ENCODE data around the gene GRM7.

DNA sequence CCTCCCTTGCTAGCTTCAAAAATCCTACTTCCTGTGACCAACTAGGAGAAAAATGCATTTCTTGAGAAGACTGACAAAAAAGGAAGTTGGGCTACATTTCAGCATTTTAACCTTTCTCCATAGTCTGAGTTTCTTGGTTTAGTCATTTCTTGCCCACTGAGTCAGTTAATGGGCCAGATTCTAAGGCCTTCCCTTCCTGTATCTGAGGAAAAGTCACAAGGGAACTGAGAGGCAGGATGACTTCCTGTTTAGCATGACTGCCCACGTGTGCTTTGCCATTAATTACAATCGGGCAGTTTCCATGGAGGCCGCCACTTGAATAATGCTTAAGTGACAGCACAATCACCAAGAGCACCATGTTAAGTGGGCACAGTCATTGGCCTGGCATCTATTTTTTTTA is 846.3 kb downstream of the GRM7 start:
- TF ChIP-seq TCF7L2 (IDR thresholded peaks at IDR 0.05; ENCODE audit: borderline replicate concordance, low read depth, low read length): no peak
- TF ChIP-seq, protein P1, sequence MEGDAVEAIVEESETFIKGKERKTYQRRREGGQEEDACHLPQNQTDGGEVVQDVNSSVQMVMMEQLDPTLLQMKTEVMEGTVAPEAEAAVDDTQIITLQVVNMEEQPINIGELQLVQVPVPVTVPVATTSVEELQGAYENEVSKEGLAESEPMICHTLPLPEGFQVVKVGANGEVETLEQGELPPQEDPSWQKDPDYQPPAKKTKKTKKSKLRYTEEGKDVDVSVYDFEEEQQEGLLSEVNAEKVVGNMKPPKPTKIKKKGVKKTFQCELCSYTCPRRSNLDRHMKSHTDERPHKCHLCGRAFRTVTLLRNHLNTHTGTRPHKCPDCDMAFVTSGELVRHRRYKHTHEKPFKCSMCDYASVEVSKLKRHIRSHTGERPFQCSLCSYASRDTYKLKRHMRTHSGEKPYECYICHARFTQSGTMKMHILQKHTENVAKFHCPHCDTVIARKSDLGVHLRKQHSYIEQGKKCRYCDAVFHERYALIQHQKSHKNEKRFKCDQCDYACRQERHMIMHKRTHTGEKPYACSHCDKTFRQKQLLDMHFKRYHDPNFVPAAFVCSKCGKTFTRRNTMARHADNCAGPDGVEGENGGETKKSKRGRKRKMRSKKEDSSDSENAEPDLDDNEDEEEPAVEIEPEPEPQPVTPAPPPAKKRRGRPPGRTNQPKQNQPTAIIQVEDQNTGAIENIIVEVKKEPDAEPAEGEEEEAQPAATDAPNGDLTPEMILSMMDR (tag by site-specific recombination; IDR thresholded peaks at IDR 0.05): no peak
- no peak for TF ChIP-seq ZNF114 (tag by site-specific recombination; IDR thresholded peaks at IDR 0.05)
- TF ChIP-seq TSHZ1 (tag by site-specific recombination; IDR thresholded peaks at IDR 0.05; ENCODE audit: borderline replicate concordance): no peak
- TF ChIP-seq, protein P2, sequence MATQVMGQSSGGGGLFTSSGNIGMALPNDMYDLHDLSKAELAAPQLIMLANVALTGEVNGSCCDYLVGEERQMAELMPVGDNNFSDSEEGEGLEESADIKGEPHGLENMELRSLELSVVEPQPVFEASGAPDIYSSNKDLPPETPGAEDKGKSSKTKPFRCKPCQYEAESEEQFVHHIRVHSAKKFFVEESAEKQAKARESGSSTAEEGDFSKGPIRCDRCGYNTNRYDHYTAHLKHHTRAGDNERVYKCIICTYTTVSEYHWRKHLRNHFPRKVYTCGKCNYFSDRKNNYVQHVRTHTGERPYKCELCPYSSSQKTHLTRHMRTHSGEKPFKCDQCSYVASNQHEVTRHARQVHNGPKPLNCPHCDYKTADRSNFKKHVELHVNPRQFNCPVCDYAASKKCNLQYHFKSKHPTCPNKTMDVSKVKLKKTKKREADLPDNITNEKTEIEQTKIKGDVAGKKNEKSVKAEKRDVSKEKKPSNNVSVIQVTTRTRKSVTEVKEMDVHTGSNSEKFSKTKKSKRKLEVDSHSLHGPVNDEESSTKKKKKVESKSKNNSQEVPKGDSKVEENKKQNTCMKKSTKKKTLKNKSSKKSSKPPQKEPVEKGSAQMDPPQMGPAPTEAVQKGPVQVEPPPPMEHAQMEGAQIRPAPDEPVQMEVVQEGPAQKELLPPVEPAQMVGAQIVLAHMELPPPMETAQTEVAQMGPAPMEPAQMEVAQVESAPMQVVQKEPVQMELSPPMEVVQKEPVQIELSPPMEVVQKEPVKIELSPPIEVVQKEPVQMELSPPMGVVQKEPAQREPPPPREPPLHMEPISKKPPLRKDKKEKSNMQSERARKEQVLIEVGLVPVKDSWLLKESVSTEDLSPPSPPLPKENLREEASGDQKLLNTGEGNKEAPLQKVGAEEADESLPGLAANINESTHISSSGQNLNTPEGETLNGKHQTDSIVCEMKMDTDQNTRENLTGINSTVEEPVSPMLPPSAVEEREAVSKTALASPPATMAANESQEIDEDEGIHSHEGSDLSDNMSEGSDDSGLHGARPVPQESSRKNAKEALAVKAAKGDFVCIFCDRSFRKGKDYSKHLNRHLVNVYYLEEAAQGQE (tag by site-specific recombination; IDR thresholded peaks at IDR 0.05): no peak
- TF ChIP-seq ZNF302 (tag by site-specific recombination; IDR thresholded peaks at IDR 0.05; ENCODE audit: low read depth): no peak
- TF ChIP-seq, protein P3, sequence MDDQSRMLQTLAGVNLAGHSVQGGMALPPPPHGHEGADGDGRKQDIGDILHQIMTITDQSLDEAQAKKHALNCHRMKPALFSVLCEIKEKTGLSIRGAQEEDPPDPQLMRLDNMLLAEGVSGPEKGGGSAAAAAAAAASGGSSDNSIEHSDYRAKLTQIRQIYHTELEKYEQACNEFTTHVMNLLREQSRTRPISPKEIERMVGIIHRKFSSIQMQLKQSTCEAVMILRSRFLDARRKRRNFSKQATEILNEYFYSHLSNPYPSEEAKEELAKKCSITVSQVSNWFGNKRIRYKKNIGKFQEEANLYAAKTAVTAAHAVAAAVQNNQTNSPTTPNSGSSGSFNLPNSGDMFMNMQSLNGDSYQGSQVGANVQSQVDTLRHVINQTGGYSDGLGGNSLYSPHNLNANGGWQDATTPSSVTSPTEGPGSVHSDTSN (CRISPR knock-in tag; IDR thresholded peaks at IDR 0.05): no peak
- TF ChIP-seq ZNF121 (tag by site-specific recombination; IDR thresholded peaks at IDR 0.05): no peak
- TF ChIP-seq ZNF623 (tag by site-specific recombination; IDR thresholded peaks at IDR 0.05): no peak
